Testis (tissue), 2 donors: ENCODE data around the gene FAM107B.

ENCODE experiments used
- CTCF ChIP-seq, 3 experiments: fragments of 450-650 bp in 2 of 3; fragments of 200-600 bp in 1 of 3; sonication (generic) in 1 of 3; IDR thresholded peaks; one replicate each; pipeline ENCODE4 v1.5.1; 2016 to 2019; ENCODE audit warnings: antibody characterized with exemption in 3 of 3, mild to moderate bottlenecking in 2 of 3, moderate library complexity in 1 of 3
- POLR2A ChIP-seq: fragments of 450-650 bp; IDR thresholded peaks from one replicate; pipeline ENCODE4 v1.6.1; 2017; ENCODE audit warnings: antibody characterized with exemption, mild to moderate bottlenecking, moderate library complexity

- TF ChIP-seq CTCF (IDR thresholded peaks at IDR 0.05) (no peak), POLR2A (no peak)
These were observed 41.0 kb upstream of the FAM107B start for GRCh38 chr10:14815681-14816080.
